SK-N-SH (cell line): ENCODE results near the gene CHST10. TPM values are rescaled to one million over a fixed set of nuclear protein-coding genes. Genes with fewer than 3 reads are reported as not detected.

ENCODE experiments used
- CTCF ChIA-PET: fragments of 300-600, 350-600 bp; formaldehyde crosslinking; extraction: SDS; loops from one replicate; lab custom pipeline; 2021; lab: Yijun Ruan, JAX
- POLR2A ChIA-PET: fragments of 350-600 bp; sonication (Branson Sonifier 250); formaldehyde crosslinking; extraction: SDS; loops from one replicate; lab custom pipeline; 2020; ENCODE audit warnings: antibody characterized with exemption, inconsistent platforms; lab: Yijun Ruan, JAX
- DNase-seq: peaks from one replicate; pipeline ENCODE4 v3.0.0; 2012
- H2AFZ ChIP-seq: fragments of 200-600 bp; sonication (generic); 2 replicates; pipeline ENCODE4 v1.8.1; 2016; ENCODE audit warnings: antibody characterized with exemption, mild to moderate bottlenecking, low read depth
- H3F3A ChIP-seq: fragments of 200-600 bp; sonication (generic); replicated peaks from 2 replicates; pipeline ENCODE3; 2016; ENCODE audit warnings: antibody characterized with exemption, mild to moderate bottlenecking; ENCODE audit not compliant: insufficient read depth
- H3K27ac ChIP-seq, 2 experiments: fragments of 200-500 bp in 1 of 2; fragments of 200-600 bp in 1 of 2; sonication (Bioruptor generic) in 1 of 2; sonication (generic), shearing (Covaris generic) in 1 of 2; 2 replicates each; pipeline versions ENCODE4 v1.5.1 to v1.6.1; 2014 to 2016; ENCODE audit warnings: low read depth in 2 of 2, inconsistent platforms in 1 of 2, low read length in 1 of 2, mild to moderate bottlenecking in 1 of 2, mixed read lengths in 1 of 2
- H3K27me3 ChIP-seq: fragments of 200-600 bp; sonication (generic), shearing (Covaris generic); 2 replicates; pipeline ENCODE4 v1.6.1; 2016; ENCODE audit warnings: mixed run types; ENCODE audit not compliant: insufficient read depth
- H3K36me3 ChIP-seq, 2 experiments: fragments of 200-500 bp in 1 of 2; fragments of 200-600 bp in 1 of 2; sonication (Bioruptor generic) in 1 of 2; sonication (generic) in 1 of 2; replicated peaks in 1 of 2; 2 replicates each; pipeline versions ENCODE3 to v1.5.1; 2014 to 2016; ENCODE audit warnings: low read length in 1 of 2, mild to moderate bottlenecking in 1 of 2; ENCODE audit not compliant: insufficient read depth in 2 of 2, control insufficient read depth in 1 of 2
- H3K4me1 ChIP-seq, 2 experiments: fragments of 200-500 bp in 1 of 2; fragments of 200-600 bp in 1 of 2; sonication (Bioruptor generic) in 1 of 2; sonication (generic), shearing (Covaris generic) in 1 of 2; 2 replicates each; pipeline versions ENCODE4 v1.5.1 to v1.6.1; 2014 to 2016; ENCODE audit warnings: low read depth in 1 of 2, low read length in 1 of 2, mixed run types in 1 of 2; ENCODE audit not compliant: insufficient read depth in 2 of 2, control insufficient read depth in 1 of 2
- H3K4me2 ChIP-seq: fragments of 200-600 bp; sonication (generic), shearing (Covaris generic); 2 replicates; pipeline ENCODE4 v1.6.1; 2017; ENCODE audit warnings: mixed run types
- H3K4me3 ChIP-seq, 2 experiments: fragments of 200-500 bp in 1 of 2; fragments of 200-600 bp in 1 of 2; sonication (Bioruptor generic) in 1 of 2; sonication (generic), shearing (Covaris generic) in 1 of 2; 2 replicates each; pipeline versions ENCODE4 v1.5.1 to v1.8.1; 2014 to 2016; ENCODE audit warnings: low read depth in 2 of 2, inconsistent platforms in 1 of 2, low read length in 1 of 2, mild to moderate bottlenecking in 1 of 2, mixed read lengths in 1 of 2, moderate library complexity in 1 of 2
- H3K79me2 ChIP-seq: fragments of 200-600 bp; sonication (generic); 2 replicates; pipeline ENCODE4 v1.8.1; 2017; ENCODE audit warnings: mild to moderate bottlenecking; ENCODE audit not compliant: insufficient read depth
- H3K9ac ChIP-seq: fragments of 200-600 bp; sonication (generic); 2 replicates; pipeline ENCODE4 v1.6.1; 2017; ENCODE audit warnings: mixed run types
- H3K9me2 ChIP-seq: fragments of 200-600 bp; sonication (generic); 2 replicates; pipeline ENCODE4 v1.6.1; 2017; ENCODE audit warnings: mixed run types
- H3K9me3 ChIP-seq: fragments of 200-600 bp; sonication (generic); 2 replicates; pipeline ENCODE4 v1.6.1; 2017; ENCODE audit warnings: mixed run types, mild to moderate bottlenecking, moderate library complexity
- H4K20me1 ChIP-seq: fragments of 200-600 bp; sonication (generic); 2 replicates; pipeline ENCODE4 v1.6.1; 2017; ENCODE audit warnings: mild to moderate bottlenecking, mixed run types; ENCODE audit not compliant: insufficient read depth
- MEF2A ChIP-seq: IDR thresholded peaks from 2 replicates; pipeline ENCODE4 v1.4.0; 2012; ENCODE audit warnings: low read depth, borderline replicate concordance
- MXI1 ChIP-seq: IDR thresholded peaks from 2 replicates; pipeline ENCODE4 v1.6.1; 2012; ENCODE audit warnings: mild to moderate bottlenecking, low read depth, low read length, improper control_type of control experiment
- NFIC ChIP-seq: IDR thresholded peaks from 2 replicates; pipeline ENCODE4 v1.4.0; 2012; ENCODE audit warnings: borderline replicate concordance
- RAD21 ChIP-seq: IDR thresholded peaks from 2 replicates; pipeline ENCODE4 v1.6.1; 2012; ENCODE audit warnings: mild to moderate bottlenecking, low read length
- SIN3A ChIP-seq: IDR thresholded peaks from 2 replicates; pipeline ENCODE4 v1.6.1; 2012; ENCODE audit warnings: low read depth, mild to moderate bottlenecking, low read length, moderate library complexity, borderline replicate concordance
- WGBS: methylation state at CpG from one replicate; pipeline ENCODE4 v1.1.6; 2017; ENCODE audit warnings: low lambda C conversion rate; 5-methylcytosine and 5-hydroxymethylcytosine counted together
- polyA plus RNA-seq, 3 experiments: library from polyadenylated mRNA; depleted of rRNA; stranded (reverse); fragments of >200 nt; gene quantifications; 2 replicates each; pipeline ENCODE4 v1.2.3, GENCODE V29; 2012
- TF ChIP-seq, protein P1 (sequence below): IDR thresholded peaks from 2 replicates; pipeline ENCODE4; 2012
- TF ChIP-seq, protein P2 (sequence below): IDR thresholded peaks from 2 replicates; pipeline ENCODE4 v1.4.0; 2012; ENCODE audit warnings: low read depth, borderline replicate concordance

Gene CHST10
- polyA plus RNA-seq, 1 of the 3 experiments (the other 2 are of a cell fraction), result 17.6 TPM

DNA sequence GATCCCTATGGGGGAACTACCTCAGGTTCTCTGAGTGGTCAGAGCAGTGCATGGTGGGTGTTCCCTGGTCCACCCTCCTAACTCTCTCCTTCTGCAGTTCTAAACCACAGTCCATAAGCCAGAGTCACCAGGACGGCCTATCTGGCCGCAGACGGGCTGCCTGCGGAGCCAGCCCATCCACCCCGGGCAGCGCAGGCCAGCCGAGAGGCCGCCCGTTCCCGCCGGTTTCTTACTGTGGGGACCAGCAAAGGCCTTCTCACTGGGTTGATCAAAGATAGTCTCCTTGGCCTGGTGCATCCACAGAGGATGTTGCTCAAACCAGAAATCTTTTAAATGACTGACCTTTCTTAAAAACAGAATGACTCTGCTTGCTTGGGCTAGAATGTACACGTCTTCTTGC, 9.6 kb upstream of the CHST10 start (continued):
- TF ChIP-seq MEF2A, result no peak
- TF ChIP-seq, protein P1, sequence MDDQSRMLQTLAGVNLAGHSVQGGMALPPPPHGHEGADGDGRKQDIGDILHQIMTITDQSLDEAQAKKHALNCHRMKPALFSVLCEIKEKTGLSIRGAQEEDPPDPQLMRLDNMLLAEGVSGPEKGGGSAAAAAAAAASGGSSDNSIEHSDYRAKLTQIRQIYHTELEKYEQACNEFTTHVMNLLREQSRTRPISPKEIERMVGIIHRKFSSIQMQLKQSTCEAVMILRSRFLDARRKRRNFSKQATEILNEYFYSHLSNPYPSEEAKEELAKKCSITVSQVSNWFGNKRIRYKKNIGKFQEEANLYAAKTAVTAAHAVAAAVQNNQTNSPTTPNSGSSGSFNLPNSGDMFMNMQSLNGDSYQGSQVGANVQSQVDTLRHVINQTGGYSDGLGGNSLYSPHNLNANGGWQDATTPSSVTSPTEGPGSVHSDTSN, result no peak
- no peak for TF ChIP-seq SIN3A
- TF ChIP-seq RAD21, result no peak
- no peak for TF ChIP-seq MXI1

DNA sequence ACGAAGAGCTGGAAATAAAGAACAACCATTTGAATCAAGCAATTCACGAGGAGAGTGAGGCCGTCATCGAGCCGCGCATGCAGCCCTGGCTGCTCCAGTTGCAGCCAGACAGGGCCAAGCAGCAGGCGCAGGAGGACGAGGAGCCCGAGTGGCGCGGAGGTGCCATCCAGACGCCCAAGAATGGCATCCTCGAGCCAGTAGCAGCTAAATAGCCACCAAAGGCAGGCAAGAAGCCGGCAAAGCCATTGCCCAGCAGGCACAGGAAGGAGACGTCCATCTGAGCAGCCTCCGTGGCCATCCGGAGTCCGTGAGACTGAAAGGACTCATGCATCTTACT, 8.9 kb upstream of the CHST10 start:
- H3K4me3 ChIP-seq, result no peak overlapping the region
- H3K4me2 ChIP-seq, result no peak overlapping the region
- H3K79me2 ChIP-seq, result no peaks in the 10 kb centered on the region
- H2AFZ ChIP-seq, result no peak overlapping the region
- H3K27ac ChIP-seq, result no peak overlapping the region
- 77% methylated on average over 15 of the region's 18 CpGs for WGBS
- no peak overlapping the region for H3K9ac ChIP-seq
- ChIA-PET POLR2A (no interaction called here), CTCF (interaction anchor here (4.9 kb wide), 1 partner anchor 164 kb away, joined by 24 read pairs; no protein-coding TSS in a partner anchor)
- H3K9me3 ChIP-seq, result no peaks in the 10 kb centered on the region
- no peaks in the 10 kb centered on the region for H3K27me3 ChIP-seq
- H4K20me1 ChIP-seq, result no peaks in the 10 kb centered on the region
- no peaks in the 10 kb centered on the region for H3K4me1 ChIP-seq
- DNase-seq, result no peak
- no peaks in the 10 kb centered on the region for H3K9me2 ChIP-seq
- TF ChIP-seq NFIC, result no peak
- TF ChIP-seq, protein P1, result no peak
- no peaks in the 10 kb centered on the region for H3F3A ChIP-seq
- no peaks in the 10 kb centered on the region for H3K36me3 ChIP-seq

DNA sequence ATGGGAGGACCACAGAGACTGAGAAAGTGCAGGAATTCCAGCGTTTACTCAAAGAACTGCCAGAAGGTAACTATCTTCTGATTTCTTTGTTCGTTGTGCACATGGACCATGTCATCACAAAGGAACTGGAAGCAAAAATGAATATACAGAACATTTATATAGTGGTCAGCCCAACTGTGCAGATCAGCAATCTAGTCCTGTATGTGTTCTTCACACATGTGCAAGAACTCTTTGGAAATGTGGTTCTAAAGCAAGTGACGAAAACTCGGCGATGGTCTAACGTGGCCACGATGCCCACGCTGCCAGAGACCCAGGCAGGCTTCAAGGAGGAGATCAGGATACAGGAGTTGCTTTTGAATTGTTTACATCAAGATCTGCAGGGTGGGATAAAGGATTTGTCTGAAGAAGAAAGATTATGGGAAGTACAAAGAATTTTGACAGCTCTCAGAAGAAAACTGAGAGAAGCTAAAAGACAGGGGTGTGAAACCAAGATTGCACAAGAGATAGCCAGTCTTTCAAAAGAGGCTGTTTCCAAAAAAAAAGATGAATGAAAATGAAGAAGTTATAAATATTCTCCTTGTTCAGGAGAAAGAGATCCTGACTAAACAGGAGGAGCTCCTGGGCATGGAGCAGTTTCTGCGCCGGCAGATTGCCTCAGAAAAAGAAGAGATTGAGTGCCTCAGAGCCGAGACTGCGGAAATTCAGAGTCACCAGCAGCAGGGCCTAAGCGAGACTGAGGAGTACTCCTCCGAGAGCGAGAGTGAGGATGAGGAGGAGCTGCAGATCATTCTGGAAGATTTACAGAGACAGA, 8.3 kb upstream of the CHST10 start:
- Histone ChIP-seq H3K9ac (no peak overlapping the region), H3F3A (no peaks in the 10 kb centered on the region), H3K27me3 (no peaks in the 10 kb centered on the region), H3K4me3 (no peak overlapping the region), H3K9me2 (no peaks in the 10 kb centered on the region), H3K9me3 (no peaks in the 10 kb centered on the region), H3K4me2 (no peak overlapping the region), H3K36me3 (no peaks in the 10 kb centered on the region), H4K20me1 (no peaks in the 10 kb centered on the region), H3K79me2 (no peaks in the 10 kb centered on the region), H2AFZ (no peak overlapping the region), H3K27ac (no peak overlapping the region), H3K4me1 (no peaks in the 10 kb centered on the region)
- ChIA-PET CTCF (interaction anchor here (4.9 kb wide), 1 partner anchor 163 kb away, joined by 24 read pairs; no protein-coding TSS in a partner anchor), POLR2A (no interaction called here)
- WGBS, result 83% methylated on average over 15 of the region's 15 CpGs
- TF ChIP-seq, protein P2, sequence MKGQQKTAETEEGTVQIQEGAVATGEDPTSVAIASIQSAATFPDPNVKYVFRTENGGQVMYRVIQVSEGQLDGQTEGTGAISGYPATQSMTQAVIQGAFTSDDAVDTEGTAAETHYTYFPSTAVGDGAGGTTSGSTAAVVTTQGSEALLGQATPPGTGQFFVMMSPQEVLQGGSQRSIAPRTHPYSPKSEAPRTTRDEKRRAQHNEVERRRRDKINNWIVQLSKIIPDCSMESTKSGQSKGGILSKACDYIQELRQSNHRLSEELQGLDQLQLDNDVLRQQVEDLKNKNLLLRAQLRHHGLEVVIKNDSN, result no peak
- no peak for DNase-seq
